Coronary artery (tissue), 2 donors: Measurements from ENCODE around the gene CTIF.

Experiments
- DNase-seq: peaks from one replicate; pipeline ENCODE4 v3.0.0-alpha.2; 2017; ENCODE audit warnings: low spot score
- H3K27ac ChIP-seq, 2 donors: fragments of 200-600 bp; sonication (generic); one replicate each; pipeline ENCODE4 v1.5.1; 2016 to 2019
- H3K4me3 ChIP-seq: fragments of 200-600 bp; sonication (generic); 2 replicates; pipeline ENCODE4 v1.5.1; 2016; ENCODE audit warnings: mild to moderate bottlenecking, moderate library complexity
- TF ChIP-seq, protein P1 (sequence below): fragments of 200-600 bp; sonication (generic); IDR thresholded peaks from one replicate; pipeline ENCODE4 v1.5.1; 2019; ENCODE audit warnings: antibody characterized with exemption

CTIF gene

DNA sequence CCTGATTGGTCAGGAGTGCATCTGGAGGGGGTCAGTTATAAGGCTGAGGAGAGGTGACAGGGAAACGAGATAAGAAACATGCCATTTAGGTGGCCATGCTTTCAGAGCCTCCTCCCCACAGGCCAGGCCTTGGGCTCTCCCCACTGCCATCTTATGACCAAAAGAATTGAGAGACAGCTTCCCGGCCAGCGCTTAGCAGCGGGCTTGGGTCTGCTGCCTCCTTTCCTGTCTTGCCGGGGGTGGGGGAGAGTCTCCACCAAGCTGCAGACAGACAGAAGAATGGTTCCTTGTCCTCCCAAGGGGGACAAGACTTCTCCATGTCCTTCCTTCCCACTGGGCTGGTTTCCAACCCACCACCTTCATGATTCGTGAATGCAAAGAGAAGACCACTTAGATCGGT lies 240.6 kb downstream of the CTIF start:
- H3K27ac ChIP-seq: peak overlapping the region; percentile 89 to 96
- H3K4me3 ChIP-seq: no peak overlapping the region
- DNase-seq: no peak
- TF ChIP-seq, protein P1, sequence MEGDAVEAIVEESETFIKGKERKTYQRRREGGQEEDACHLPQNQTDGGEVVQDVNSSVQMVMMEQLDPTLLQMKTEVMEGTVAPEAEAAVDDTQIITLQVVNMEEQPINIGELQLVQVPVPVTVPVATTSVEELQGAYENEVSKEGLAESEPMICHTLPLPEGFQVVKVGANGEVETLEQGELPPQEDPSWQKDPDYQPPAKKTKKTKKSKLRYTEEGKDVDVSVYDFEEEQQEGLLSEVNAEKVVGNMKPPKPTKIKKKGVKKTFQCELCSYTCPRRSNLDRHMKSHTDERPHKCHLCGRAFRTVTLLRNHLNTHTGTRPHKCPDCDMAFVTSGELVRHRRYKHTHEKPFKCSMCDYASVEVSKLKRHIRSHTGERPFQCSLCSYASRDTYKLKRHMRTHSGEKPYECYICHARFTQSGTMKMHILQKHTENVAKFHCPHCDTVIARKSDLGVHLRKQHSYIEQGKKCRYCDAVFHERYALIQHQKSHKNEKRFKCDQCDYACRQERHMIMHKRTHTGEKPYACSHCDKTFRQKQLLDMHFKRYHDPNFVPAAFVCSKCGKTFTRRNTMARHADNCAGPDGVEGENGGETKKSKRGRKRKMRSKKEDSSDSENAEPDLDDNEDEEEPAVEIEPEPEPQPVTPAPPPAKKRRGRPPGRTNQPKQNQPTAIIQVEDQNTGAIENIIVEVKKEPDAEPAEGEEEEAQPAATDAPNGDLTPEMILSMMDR: no peak

DNA sequence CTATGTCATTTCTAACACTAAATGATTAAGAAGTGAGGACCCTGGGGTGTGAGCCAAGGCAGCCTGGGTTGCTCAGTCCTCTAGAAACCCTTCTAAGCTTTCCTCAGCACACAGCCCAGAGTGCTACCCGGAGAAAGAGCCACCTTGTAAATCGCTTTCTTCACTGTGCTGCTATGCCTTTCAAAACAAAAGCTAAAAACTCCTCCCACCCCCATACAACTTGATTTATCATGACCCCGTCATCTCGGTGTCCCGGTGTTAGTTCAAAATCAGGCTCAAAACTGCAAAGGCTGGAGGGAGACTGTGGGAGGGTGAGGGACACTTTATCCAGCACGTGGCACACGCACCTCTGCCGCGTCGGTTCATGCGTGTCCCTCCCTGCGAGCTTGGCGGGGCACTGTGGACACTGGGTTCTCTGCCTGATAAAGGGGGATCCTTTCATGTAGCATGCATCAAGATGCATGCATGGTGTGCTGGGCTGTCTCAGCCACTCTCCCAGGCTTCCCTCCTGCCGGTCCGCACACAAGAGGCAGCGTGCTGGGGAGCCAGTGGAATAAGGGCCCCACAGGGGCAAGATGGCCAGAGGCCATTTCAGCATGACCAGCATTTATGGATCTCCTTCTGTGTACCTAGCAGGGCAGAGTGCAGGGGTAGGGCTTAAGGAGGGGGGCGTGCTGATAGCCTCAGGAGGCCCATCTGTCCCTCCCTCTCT lies 241.5 kb downstream of the CTIF start:
- H3K27ac ChIP-seq: peak overlapping the region; percentile 89 to 96
- no peak for DNase-seq
- peak overlapping the region; percentile 46 for H3K4me3 ChIP-seq
- TF ChIP-seq, protein P1: no peak

DNA sequence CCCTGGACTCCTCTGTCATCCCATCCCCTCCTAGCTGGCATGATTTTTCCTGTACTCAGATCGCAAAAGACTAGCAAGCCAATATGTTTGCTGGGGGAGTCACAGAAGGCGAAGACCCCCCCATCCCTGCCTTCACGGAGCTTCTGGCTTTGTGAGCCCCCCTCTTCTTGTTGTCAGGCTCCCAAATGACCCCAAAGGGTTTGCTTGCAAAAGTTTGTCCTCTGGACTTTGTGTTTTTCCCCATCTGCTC lies 242.0 kb downstream of the CTIF start:
- no peak for DNase-seq
- peak overlapping the region; percentile 89 to 96 for H3K27ac ChIP-seq
- H3K4me3 ChIP-seq: peak overlapping the region; percentile 46
- TF ChIP-seq, protein P1: no peak

DNA sequence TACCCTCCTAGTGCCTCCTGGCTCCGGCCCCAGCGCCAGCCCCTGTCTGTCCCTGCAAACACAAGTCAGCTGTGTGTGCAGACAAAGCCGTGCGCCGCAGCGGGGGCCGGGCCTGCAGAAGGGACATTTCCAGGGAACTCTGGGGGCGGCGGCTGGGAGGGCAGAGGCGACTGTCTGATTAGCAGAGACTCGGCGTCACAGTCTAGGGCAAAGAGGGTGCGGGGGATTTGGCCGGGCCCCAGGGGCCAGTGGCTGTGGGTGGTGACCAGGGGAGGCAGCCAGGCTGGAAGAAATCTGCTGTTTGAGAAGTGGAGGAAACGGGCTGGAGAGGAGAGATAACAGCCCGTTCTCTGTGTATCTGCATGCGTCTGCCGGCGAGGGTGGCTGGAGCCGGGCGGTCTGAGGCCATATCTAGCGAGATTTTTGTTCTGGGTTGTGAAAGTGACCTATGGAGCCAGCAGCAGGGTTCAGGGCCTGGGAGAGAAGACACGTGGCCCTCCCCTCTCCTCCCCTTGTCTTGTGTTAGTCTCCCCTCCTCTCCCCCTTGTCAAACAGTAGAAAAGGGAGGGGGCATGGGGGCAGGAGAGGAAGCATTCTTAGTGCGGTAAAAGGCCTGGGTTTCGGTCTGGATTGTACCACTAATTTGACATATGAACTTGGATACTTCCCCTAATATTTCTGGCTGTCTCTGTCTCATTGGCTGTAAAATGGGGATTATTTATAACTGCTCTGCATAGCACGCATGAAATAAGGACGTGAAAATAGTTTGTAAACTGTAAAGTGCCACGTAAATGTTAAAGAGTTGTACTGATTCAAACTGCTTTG lies 242.5 kb downstream of the CTIF start:
- Histone ChIP-seq H3K27ac (peak overlapping the region; percentile 89 to 96), H3K4me3 (peak overlapping the region; percentile 46)
- TF ChIP-seq, protein P1: no peak
- peak; percentile 99 for DNase-seq

DNA sequence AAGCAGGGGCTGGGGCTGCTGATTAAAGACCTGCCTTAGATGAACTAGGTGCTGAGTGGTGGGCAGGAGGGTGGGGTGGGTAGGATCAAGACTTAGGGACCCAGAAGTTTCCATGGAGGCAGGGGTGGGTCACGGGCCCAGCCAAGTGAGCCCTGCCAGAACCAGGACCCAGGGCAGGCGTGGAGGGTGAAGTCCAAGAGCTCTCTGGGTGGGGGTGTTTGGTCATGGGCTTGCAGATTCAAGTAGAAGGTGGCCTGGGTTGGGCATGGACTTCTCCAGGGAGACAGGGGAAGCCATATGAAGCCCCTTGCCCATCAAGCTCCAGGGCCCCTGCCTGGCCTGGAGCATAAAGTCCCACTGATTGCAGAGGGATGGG lies 243.1 kb downstream of the CTIF start:
- Histone ChIP-seq H3K27ac (peak overlapping the region; percentile 89 to 96), H3K4me3 (peak overlapping the region; percentile 37)
- TF ChIP-seq, protein P1: no peak
- DNase-seq: no peak

DNA sequence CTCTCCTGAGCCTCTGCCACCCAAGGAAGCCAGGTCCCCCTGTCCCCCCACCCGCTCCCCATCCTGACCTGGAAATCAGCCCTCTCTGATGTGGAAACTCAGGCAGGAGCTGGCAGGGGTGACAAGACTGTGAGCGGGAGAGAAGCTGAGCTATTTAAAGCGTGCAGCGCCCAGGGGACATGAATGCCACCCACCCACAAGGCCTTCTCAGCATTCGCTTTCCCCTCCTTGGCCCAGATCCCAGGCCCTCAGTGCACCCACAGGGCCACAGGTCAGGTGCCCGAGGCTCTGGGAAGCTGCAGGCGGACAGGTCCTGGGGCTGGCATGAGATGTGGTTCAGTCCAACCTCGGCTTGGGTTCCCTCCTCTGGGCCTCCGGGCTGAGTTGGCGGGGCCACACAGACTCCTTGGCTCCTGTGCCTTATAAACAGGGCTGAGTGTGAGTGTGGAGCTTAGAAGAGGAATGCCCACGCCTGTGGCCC lies 243.6 kb downstream of the CTIF start:
- peak; percentile 96 for DNase-seq
- peak overlapping the region; percentile 89 to 96 for H3K27ac ChIP-seq
- TF ChIP-seq, protein P1: no peak
- peak overlapping the region; percentile 37 for H3K4me3 ChIP-seq
